Panc1 (cell line): Measurements from ENCODE around the gene TKT. TPM values are rescaled to one million over a fixed set of nuclear protein-coding genes. Genes with fewer than 3 reads are reported as not detected.

Experiments
- ATAC-seq: fragments of 200-7000 bp; cut with Tn5 transposase; 2 replicates; pipeline ENCODE4 v1.9.1; 2020; ENCODE audit warnings: mild to moderate bottlenecking, moderate library complexity
- BruUV-seq: library from RNA; stranded (reverse); fragments of 400-500 nt; replicated peaks from 2 replicates; lab custom pipeline; 2021; lab: Mats Ljungman, UMichigan
- CTCF ChIA-PET: fragments of 300-600 bp; sonication (Branson Sonifier 250); formaldehyde crosslinking; loops from one replicate; lab custom pipeline; 2022; ENCODE audit warnings: antibody characterized with exemption; lab: Charles Lee
- POLR2A ChIA-PET: fragments of 300-600 bp; sonication (Branson Sonifier 250); formaldehyde crosslinking; loops from one replicate; lab custom pipeline; 2022; ENCODE audit warnings: antibody characterized with exemption; lab: Charles Lee
- DNase-seq: peaks from one replicate; pipeline ENCODE4 v3.0.0-alpha.2; 2010; ENCODE audit warnings: low read depth, low spot score
- H3K27ac ChIP-seq: 2 replicates; pipeline ENCODE4 v1.5.1; 2011; ENCODE audit warnings: mild to moderate bottlenecking, low read length, inconsistent platforms
- H3K27me3 ChIP-seq: fragments of 200-500 bp; sonication (Bioruptor generic); 2 replicates; pipeline ENCODE4 v1.6.0; 2014; ENCODE audit warnings: low read length, inconsistent platforms; ENCODE audit not compliant: control insufficient read depth, insufficient read depth
- H3K36me3 ChIP-seq: fragments of 200-500 bp; sonication (Bioruptor generic); 2 replicates; pipeline ENCODE4 v1.5.1; 2014; ENCODE audit warnings: inconsistent platforms, mild to moderate bottlenecking, low read length, moderate library complexity; ENCODE audit not compliant: control insufficient read depth, insufficient read depth
- H3K4me1 ChIP-seq: 2 replicates; pipeline ENCODE4 v1.5.1; 2011; ENCODE audit warnings: inconsistent platforms, mild to moderate bottlenecking, low read length, moderate library complexity; ENCODE audit not compliant: control insufficient read depth, insufficient read depth
- H3K4me3 ChIP-seq, 2 experiments: 2 replicates each; pipeline ENCODE4 v1.5.1; 2011 to 2012; ENCODE audit warnings: low read depth in 2 of 2, low read length in 2 of 2, mild to moderate bottlenecking in 2 of 2, inconsistent platforms in 1 of 2, moderate library complexity in 1 of 2
- H3K9me3 ChIP-seq: fragments of 200-500 bp; sonication (Bioruptor generic); 2 replicates; pipeline ENCODE4 v1.5.1; 2014; ENCODE audit warnings: low read depth, mild to moderate bottlenecking, inconsistent platforms, low read length, moderate library complexity; ENCODE audit not compliant: control insufficient read depth, insufficient read depth
- POLR2AphosphoS5 ChIP-seq: IDR thresholded peaks from 2 replicates; pipeline ENCODE4 v1.6.1; 2012; ENCODE audit warnings: mild to moderate bottlenecking, low read depth, low read length, moderate library complexity
- SIN3A ChIP-seq: IDR thresholded peaks from 2 replicates; pipeline ENCODE4 v1.6.1; 2012; ENCODE audit warnings: low read depth, mild to moderate bottlenecking, low read length, moderate library complexity, borderline replicate concordance; ENCODE audit not compliant: insufficient read depth
- TCF7L2 ChIP-seq: IDR thresholded peaks from 2 replicates; pipeline ENCODE4 v1.6.1; 2011; ENCODE audit warnings: mild to moderate bottlenecking, low read depth, low read length, inconsistent platforms
- in situ Hi-C: cut with HindIII; loops from 2 replicates; pipeline ENCODE4 v1.10.0; 2016; ENCODE audit warnings: low sequenced_read_pairs, low pct_unique_long_range_greater_than_20kb
- intact Hi-C: fragments of 100-400 bp; cut with micrococcal nuclease; formaldehyde crosslinking; loops from one replicate; pipeline ENCODE4 v1.10.0; 2022; ENCODE audit not compliant: unreplicated experiment
- total RNA-seq: library from RNA; stranded (reverse); gene quantifications from one replicate; pipeline ENCODE4 v1.2.1, GENCODE V29; 2021; ENCODE audit not compliant: unreplicated experiment
- TF ChIP-seq, protein P1 (sequence below): fragments of 450-650 bp; IDR thresholded peaks from 2 replicates; pipeline ENCODE4 v1.5.1; 2017; ENCODE audit warnings: mild to moderate bottlenecking
- TF ChIP-seq, protein P2 (sequence below), 2 experiments: IDR thresholded peaks; 2 replicates each; pipeline ENCODE4 v1.6.1; 2011 to 2012; ENCODE audit warnings: low read depth in 2 of 2, control low read depth in 1 of 2, low read length in 1 of 2, mild to moderate bottlenecking in 1 of 2, moderate library complexity in 1 of 2; ENCODE audit not compliant: insufficient read depth in 1 of 2

Gene TKT
- total RNA-seq, 1 experiment from 2014 or later, result 338 TPM

DNA sequence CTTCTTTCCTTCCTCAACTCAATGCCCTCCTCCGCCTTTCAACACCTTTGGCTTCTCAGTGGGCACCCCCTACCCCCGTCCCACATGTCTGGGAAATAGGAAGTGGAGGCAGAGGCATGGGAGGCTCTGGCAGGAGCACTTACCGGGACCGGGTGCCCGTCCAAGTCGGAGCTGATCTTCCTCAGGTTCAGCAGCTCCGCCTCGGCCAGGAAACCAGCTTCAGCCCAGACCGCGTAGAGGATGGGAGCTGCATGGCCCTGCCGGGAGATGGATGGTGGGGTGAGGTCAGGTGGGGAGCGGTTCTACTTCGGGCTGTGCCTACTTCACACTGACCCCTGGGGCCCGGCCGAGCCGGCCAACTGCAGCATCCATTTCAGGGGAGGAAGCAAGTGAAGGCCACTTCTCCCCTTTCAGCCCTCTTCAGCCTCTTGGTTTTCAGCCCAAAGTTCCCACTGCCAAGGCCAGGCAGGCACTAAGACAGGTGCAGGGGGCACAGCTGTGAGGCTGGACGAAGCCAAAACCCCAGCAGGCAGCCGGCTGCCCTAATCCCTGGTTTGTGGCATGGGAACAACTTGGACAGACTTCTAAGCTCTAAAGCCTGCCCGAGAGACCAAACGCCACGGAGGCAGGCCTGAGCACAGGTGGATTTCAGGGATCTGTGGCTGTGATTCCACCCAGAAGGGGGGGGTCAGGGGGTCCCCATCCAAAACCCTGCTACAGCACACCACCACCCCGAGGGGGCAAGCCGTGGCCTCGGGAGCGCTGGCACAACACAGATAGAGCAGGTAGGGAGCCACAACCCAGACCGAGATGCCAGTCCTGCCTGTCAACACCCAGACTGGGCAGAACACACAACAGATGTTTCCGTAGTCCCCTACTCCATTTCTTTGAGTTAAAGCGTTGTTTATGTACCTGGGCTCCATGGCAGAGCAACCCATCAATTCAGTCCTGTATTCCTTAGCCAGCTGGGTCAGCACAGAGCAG is 14.5 kb downstream of the TKT start:
- TF ChIP-seq, protein P1, sequence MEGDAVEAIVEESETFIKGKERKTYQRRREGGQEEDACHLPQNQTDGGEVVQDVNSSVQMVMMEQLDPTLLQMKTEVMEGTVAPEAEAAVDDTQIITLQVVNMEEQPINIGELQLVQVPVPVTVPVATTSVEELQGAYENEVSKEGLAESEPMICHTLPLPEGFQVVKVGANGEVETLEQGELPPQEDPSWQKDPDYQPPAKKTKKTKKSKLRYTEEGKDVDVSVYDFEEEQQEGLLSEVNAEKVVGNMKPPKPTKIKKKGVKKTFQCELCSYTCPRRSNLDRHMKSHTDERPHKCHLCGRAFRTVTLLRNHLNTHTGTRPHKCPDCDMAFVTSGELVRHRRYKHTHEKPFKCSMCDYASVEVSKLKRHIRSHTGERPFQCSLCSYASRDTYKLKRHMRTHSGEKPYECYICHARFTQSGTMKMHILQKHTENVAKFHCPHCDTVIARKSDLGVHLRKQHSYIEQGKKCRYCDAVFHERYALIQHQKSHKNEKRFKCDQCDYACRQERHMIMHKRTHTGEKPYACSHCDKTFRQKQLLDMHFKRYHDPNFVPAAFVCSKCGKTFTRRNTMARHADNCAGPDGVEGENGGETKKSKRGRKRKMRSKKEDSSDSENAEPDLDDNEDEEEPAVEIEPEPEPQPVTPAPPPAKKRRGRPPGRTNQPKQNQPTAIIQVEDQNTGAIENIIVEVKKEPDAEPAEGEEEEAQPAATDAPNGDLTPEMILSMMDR, result no peak
- TF ChIP-seq POLR2AphosphoS5, result no peak
- no peak for TF ChIP-seq SIN3A
- TF ChIP-seq TCF7L2, result no peak
- TF ChIP-seq, protein P2, sequence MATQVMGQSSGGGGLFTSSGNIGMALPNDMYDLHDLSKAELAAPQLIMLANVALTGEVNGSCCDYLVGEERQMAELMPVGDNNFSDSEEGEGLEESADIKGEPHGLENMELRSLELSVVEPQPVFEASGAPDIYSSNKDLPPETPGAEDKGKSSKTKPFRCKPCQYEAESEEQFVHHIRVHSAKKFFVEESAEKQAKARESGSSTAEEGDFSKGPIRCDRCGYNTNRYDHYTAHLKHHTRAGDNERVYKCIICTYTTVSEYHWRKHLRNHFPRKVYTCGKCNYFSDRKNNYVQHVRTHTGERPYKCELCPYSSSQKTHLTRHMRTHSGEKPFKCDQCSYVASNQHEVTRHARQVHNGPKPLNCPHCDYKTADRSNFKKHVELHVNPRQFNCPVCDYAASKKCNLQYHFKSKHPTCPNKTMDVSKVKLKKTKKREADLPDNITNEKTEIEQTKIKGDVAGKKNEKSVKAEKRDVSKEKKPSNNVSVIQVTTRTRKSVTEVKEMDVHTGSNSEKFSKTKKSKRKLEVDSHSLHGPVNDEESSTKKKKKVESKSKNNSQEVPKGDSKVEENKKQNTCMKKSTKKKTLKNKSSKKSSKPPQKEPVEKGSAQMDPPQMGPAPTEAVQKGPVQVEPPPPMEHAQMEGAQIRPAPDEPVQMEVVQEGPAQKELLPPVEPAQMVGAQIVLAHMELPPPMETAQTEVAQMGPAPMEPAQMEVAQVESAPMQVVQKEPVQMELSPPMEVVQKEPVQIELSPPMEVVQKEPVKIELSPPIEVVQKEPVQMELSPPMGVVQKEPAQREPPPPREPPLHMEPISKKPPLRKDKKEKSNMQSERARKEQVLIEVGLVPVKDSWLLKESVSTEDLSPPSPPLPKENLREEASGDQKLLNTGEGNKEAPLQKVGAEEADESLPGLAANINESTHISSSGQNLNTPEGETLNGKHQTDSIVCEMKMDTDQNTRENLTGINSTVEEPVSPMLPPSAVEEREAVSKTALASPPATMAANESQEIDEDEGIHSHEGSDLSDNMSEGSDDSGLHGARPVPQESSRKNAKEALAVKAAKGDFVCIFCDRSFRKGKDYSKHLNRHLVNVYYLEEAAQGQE (IDR thresholded peaks at IDR 0.05; ENCODE audit: insufficient read depth in 1 of 2, low read depth in 2 of 2, low read length in 1 of 2), result no peak
- BruUV-seq, result no TSS peak
- Histone ChIP-seq H3K36me3 (peaks cover 5% of the 10 kb centered on the region; the same call in 1 of the 2 replicates), H3K4me1 (peaks cover 40% of the 10 kb centered on the region), H3K4me3 (no peak overlapping the region), H3K9me3 (no peaks in the 10 kb centered on the region), H3K27ac (no peak overlapping the region), H3K27me3 (no peaks in the 10 kb centered on the region)
- ATAC-seq (no peak), DNase-seq (no peak)
- ChIA-PET POLR2A (no interaction called here), CTCF (no interaction called here)
- intact Hi-C loops, result no loop called here
- in situ Hi-C loops, result no loop called here

DNA sequence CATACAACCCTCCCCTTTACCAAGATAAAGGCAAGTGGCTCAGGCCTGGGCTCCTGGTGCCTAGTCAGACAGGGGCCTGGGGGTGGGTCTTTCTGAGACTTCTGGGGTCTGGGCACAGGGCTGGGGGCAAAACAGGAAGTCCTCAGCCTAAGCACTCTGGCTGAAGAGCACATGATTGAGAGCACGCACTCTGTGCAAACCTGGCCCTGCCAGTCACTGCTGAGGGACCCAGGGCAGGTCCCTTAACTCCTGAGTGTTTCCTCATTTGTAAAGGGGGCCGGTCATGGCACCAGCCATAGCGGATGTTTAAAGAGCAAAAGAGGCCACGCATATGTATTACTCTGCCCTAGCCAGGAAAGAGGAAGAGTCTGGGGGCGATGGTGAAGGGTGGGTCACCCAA is 16.0 kb downstream of the TKT start:
- no TSS peak for BruUV-seq
- no peak for TF ChIP-seq SIN3A
- no peak for TF ChIP-seq TCF7L2
- no peak for TF ChIP-seq POLR2AphosphoS5
- TF ChIP-seq, protein P1, result no peak
- TF ChIP-seq, protein P2 (IDR thresholded peaks at IDR 0.05; ENCODE audit: insufficient read depth in 1 of 2, low read depth in 2 of 2, low read length in 1 of 2), result no peak
- intact Hi-C loops (no loop called here), in situ Hi-C loops (no loop called here)
- Histone ChIP-seq H3K4me3 (no peak overlapping the region), H3K36me3 (peaks cover 5% of the 10 kb centered on the region; the same call in 1 of the 2 replicates), H3K27me3 (no peaks in the 10 kb centered on the region), H3K4me1 (peaks cover 42% of the 10 kb centered on the region), H3K27ac (no peak overlapping the region; the same call in 1 of the 2 replicates), H3K9me3 (no peaks in the 10 kb centered on the region)
- ChIA-PET POLR2A (no interaction called here), CTCF (no interaction called here)
- DNase-seq, result no peak
- ATAC-seq, result no peak
